ENCODE data around the gene FGF18.

The FGF18 gene

GRCh38 chr5:171444582-171444981 lies 25.1 kb downstream of the FGF18 start:
- no peak for DNase-seq

DNA sequence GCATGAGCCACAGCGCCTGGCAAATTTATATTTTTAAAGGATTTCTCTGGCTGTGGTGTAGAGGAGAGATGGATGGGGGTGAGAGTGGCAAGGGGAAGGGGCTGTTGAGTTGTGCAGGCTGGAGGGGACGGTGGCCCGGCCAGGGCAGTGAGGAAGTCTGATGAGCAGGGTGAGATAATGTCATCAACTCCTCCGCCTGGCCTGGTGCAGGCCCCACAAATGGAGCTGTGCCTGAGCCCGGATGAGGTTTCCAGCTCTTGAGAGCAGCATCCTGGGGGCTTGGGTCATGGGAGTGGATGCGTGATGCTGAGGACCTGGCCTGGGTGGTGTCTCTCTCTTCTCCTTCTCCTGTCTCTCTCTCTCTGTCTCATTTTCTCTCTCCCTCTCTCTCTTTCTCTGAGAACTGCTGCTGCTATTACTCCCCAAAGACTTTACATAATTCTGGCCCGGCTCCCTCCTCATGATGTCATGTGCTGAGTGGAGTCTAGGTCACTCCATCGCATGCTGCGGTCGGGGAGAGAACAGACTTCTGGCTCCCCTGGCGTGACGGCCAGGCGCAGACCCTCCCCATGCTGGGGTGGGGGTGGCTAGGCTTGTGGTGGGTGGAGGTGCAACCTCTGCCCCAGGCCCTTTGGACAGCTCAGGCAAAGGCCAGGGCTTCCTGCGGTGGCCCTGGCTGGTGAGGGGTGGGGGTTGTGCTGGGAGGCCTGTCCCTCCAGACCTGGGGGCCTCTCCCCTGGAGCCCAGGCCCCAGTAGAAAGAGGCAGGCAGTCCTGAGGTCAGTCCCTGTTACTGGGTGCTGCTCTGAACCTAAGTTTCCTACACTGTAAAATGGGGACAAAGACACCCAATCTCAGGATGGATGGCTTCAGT lies 26.4 kb downstream of the FGF18 start:
- DNase-seq, result no peak

DNA sequence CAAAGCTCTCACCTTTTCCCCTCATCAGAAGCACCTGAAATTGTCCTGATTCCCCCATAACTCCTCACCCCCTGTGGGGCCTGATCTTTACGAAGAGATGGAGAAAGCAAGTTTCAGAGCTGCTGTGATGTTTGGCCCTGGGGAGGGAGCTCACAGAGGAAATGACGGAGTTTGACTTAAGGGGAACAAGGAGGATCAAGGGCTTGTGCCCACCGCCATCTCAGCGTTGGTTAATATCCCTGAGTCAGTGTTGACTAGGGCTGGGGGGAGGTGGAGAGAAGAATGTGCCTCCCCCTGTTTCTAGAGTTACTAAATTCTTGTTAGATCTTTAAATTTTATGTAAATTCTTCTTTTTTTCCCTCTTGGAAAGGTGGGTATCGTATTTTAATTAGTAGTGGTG lies 27.8 kb downstream of the FGF18 start:
- no peak for DNase-seq

- no peak for DNase-seq
Measured at GRCh38 chr5:171449426-171449825, 30.0 kb downstream of the FGF18 start.

DNA sequence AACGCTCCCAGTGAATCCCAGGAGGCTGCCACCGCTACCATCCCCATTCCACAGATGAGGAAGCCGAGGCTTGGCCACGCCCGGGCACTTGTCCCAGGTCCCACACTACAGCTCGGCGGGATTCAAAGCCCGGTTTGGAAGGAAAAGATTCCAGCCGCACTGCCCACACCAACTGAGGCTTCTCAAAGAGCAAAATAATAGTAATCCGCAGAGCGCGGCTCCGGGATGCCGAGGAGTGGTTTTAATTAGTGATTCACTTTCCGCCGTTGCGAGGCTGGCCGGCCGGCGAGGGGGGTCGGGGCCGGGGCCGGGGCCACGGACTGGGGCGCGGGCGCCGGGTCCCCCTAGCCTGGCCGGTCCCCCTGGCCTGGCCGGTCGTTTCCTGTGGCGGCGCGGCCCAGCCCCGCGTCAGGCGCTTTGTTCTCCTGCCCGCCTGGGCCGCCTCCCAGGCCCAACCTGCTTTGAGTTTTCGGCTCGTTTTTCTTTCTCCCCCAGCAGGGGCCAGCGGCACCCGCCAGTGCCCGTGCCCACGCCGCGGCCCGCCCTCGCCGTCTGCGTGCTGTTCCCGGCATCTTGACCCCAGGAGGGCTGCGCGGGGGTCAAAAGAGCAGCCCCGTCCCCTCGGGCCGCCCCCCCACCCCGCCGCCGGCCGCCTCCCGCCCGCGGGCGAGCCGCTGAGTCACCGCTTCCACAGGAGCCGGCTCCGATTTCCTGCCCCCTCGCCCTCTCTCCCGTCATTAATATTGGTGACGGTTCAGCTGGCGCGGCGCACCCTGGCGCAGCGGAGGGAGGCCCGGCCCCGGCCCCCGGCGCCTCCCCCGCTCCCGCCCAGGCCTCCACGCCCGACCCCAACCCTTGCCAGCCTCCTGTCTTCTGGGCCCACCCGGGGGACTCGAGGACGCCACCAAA lies 31.2 kb downstream of the FGF18 start:
- no peak for DNase-seq

GRCh38 chr5:171451421-171451820 lies 32.0 kb downstream of the FGF18 start:
- DNase-seq, result no peak

DNA sequence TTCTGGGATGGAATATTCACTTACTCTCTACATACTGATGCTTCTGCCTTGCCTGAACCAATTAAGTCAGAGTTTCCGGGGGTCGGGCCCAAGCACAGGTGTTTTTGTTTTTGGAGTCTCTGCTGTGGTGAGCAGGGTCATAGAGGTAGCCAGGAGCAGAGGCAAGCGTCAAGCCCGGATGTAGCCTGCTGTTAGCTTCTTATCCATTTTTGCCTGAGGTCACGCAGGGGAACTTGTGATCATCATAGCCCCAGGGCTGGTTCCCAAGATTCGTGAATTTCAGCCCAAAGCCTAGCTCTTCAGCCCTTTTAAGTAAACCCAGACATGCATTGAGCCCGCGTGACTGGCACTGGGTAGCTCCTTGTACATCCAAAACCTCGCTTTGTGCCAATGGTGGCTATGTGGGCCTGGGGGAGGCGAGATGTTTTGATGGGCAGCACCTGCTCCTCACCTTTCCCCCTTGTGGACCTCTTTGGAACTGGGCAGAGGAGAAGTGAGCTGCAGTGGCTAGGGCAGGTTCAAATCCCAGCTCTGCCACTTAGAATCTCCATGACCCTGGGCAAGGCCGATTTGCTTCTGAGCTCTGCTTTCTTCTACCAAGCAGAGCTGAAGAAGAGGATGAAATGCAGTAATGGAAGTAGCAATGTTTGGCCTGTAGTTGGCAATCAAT lies 33.7 kb downstream of the FGF18 start:
- no peak for DNase-seq

- no peak for DNase-seq
Measured at GRCh38 chr5:171453988-171454387, 34.5 kb downstream of the FGF18 start.

DNA sequence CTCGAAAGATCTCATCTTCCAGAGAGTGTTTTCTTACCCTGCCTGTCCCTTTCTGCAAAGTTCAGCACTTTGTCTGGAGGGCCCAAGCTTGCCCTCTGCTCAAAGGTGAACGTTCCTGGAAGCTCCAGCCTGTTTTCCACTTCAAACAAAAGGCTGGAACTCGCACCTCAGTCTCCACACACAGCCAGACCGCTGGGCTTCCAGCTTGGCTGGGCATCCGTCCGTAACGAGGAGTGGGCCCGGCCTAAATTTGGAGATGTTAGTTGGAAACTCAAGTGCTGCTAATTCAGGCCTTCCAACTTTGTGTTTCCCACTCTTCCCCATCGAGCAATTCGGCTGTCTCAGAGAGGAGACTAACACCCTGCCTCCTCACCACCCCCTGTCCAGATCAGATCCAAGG lies 35.1 kb downstream of the FGF18 start:
- DNase-seq, result no peak

DNA sequence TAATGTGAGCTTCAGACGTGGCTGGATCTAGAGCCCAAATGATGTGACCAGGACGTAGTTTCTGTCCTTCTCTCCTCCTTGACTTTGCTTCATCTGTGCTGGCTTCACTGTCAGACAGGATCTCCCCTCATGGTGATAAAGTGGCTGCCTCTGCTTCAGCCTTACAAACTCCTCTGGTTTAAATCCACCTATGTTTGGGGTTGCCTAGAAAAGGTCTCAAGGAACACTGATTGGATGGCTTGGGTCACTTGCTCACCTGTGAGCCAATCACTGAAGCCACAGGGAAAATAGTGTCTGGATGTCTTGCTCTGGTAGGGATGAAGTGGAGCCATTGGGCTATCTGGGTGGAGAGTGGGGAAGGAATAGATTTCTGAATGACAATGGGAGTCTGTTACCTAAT lies 36.1 kb downstream of the FGF18 start:
- no peak for DNase-seq

DNA sequence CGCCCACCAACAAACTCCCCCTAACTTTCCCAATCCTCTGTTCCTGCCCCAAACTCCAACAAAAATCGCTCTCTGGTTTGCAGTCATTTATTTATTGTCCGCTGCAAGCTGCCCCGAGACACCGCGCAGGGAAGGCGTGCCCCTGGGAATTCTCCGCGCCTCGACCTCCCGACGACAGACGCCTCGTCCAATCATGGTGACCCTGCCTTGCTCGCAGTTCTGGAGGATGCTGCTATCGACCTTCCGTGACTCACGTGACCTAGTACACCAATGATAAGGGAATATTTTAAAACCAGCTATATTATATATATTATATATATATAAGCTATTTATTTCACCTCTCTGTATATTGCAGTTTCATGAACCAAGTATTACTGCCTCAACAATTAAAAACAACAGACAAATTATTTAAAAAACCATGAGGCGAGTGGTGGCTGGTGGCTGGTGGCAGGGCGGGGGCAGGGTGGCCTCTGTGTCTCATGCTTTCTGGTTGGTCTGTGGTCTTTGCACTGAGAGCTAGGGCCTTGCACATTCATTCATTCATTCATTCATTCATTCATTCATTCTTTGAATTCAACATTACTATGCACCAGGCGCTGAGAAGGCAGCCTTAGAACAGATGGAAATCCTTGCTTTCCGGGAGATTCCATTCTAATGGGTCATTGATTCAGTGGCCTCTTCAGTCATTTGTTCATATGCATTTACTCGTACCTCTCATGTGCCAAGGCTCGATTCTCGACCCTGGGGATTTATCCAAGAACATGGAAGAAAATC lies 37.9 kb downstream of the FGF18 start:
- DNase-seq, result no peak

DNA sequence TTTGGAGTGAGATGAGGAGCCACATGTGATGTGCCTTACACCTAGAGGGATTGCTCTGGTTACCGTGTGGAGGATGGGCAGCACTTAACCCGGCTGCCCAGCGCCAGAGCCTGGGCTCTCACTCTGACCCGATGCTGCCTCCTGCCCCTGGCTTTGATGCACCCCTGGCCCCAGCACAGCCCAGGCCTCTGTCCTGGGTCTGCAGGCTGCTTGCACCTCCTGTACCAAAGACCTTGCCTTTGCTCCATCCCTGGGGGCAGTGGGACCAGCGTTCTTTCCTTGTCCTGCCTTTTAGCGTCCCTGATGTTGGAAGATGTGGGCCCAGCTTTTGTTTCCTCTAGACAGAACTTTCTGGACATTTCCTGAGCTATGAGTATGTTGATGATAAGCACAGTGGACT lies 40.4 kb downstream of the FGF18 start:
- DNase-seq, result no peak

DNA sequence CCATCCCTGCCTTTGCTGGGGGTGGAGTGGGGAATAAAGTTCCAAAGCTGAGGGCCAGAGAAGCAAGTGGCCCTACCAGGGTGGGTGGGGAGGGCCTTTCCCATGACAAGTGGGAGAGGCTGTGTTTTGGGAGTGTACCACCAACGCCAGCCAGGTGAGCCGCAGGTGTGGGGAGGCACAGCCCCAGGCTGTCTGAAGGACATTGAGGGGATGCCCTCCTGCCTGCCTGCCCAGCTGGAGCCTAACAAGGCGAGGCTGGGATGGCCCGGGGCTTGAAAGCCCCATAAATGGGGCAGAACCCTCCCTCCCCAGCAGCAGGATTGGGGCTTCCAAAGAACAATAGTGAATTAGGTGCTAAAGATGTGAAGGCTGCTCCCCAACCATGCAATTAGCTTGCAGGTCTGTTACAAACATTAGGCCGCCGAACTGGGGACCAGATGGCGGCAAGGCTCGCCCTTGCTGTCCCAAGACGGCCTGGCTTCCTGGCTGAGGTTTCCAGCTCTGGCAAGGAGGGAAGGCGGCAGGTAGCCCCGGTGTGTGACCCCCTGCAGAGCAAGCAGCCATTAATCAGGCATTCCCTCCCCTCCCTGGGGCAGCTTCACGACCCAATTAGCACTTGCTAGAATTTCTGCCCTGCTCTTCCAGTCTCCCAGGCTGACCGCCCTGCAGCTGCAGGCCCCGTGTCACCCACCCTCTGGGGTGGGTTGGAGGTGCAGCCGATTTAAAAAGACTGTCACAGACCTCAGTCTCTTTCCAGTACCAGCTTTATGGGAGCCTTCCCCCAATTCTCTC lies 42.9 kb downstream of the FGF18 start:
- DNase-seq, result no peak

DNA sequence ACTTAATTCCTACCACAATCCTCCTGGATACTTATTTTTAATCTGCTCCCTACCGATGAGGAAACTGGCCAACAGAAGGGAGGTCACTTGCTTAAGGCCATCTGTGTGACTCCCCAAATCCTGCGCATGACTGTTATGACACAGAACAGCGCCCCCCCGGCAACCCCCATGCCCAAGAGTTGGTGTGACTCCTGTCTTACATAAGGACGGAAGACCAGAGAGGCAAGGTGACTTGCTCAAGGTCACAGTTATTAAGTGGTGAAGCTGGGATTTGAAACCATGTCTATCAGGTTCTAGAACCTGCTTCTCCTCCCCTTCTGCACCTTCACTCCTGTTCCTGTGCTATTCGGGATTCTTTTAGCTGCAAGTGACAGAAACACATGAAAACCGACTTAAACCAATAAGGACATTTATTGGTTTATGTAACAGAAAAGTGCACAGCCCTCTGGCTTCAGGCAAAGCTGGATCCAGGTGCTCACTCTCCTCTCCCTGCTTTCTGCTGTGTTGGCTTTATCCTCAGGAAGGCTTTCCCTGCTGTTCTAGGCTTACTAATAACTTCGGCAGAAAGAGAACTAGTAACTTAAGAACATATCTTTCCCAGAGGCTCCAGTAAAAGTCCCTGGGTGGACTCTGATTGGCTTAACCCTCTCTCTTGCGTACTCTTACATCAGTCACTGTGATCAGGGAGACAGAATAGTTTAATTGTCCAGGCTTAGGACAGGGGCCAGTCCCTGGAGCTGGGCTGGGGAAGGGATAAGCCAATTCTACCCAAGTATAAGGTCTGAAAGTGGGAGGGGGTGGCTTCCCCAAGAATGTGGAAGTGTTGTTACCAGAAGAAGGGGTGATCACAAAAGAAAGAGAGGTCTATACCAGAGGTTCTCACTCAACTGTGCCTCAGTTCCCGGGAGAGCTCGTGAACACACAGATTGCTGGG lies 43.7 kb downstream of the FGF18 start:
- no peak for DNase-seq

- no peak for DNase-seq
Measured at GRCh38 chr5:171463862-171464229, 44.4 kb downstream of the FGF18 start.

DNA sequence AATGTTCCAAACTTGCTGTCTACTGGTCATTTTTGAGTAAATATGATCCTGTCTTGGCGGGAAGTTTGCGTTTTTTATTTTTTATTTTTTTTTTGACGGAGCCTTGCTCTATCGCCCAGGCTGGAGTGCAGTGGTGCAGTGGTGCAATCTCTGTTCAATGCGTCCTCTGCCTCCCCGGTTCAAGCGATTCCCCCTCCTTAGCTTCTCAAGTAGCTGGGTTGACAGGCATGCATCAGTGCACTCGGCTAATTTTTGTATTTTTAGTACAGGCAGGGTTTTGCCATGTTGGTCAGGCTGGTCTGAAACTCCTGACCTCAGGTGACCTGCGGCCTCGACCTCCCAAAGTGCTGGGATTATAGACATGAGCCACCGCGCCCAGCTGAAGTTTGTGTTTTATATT lies 45.4 kb downstream of the FGF18 start:
- DNase-seq, result no peak

- no peak for DNase-seq
Measured at GRCh38 chr5:171467107-171467506, 47.7 kb downstream of the FGF18 start.

DNA sequence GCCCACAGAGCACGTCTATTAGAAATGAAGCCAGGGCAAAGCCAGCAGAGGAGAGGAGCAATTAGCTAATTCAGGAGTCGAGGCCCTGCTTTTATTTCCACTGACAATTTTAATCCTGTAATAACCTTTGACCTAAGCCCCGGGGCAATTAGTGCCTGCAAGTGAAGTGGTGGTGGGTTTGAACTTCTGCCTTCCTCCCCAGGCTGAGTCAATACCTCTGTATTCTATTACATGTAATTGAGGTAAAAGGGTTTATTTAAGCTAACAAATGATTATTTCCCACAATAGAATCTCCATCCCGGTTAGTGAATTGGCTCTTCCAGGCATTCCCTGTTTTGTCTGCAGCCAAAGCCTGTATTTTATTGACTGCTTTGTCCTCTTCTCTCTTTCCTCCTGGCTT lies 49.9 kb downstream of the FGF18 start:
- DNase-seq, result no peak

- DNase-seq, result no peak
Measured at GRCh38 chr5:171470420-171470819, 51.0 kb downstream of the FGF18 start.

DNA sequence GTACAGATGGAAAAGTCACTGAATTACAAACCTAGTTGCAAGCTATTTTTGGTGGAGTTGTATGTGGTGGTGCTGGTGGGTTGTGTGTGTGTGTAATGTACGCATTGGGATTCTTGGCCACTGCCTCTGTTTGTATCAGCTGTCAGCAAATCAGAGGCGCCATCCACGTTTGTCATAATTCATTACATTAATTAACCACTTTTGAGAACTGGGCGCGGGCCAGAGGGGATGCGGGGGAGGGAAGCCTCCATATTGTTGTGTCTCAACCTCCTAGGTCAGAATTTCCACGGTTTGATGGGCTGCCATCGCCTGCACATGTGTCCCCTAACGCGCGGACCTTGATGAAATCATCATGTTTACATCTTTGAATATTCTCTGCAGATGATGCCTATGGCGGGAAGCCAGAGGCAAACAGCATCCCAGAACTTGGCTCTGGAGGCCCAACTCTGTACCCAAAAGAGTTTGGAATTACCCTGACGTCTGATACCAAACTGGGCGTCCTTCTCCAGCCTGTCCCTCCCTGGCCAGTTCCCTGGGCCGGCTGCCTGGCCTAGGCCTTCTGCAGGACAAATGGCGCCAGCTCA lies 54.9 kb downstream of the FGF18 start:
- DNase-seq, result no peak

All from midbrain (tissue), 1 donor.